Hindlimb muscle (tissue), 1 donor: ENCODE data around the gene ATM. TPM values are rescaled to one million over a fixed set of nuclear protein-coding genes. Genes with fewer than 3 reads are reported as not detected.

Experiments used
- DNase-seq: peaks from one replicate; pipeline ENCODE4 v3.0.0-alpha.2; 2013
- polyA plus RNA-seq: library from polyadenylated mRNA; unstranded; fragments of 120-200 nt; gene quantifications from one replicate; pipeline ENCODE4 v1.2.1, GENCODE V29; 2013; ENCODE audit not compliant: insufficient read length

The ATM gene
- 42.7 TPM for polyA plus RNA-seq

GRCh38 chr11:108222574-108223347, at the start of gene ATM, which contains the start of gene NPAT:
Gene ATM, plus strand, starts transcription at chr11:108223067. Its CDS starts 4,558 bp downstream, at chr11:108227625.
Gene NPAT, minus strand, starts transcription at chr11:108222638. Its CDS starts 102 bp downstream, at chr11:108222536.
- peak; percentile 99 for DNase-seq

- no peak for DNase-seq
Measured at GRCh38 chr11:108177570-108177969, 45.3 kb upstream of the ATM start.

- DNase-seq = no peak
Measured at GRCh38 chr11:108193725-108194124, 29.1 kb upstream of the ATM start.

- DNase-seq = no peak
Measured at GRCh38 chr11:108196901-108197300, 26.0 kb upstream of the ATM start.

GRCh38 chr11:108197351-108197750, 25.5 kb upstream of the ATM start:
- no peak for DNase-seq

- no peak for DNase-seq
Measured at GRCh38 chr11:108198833-108199232, 24.0 kb upstream of the ATM start.

- no peak for DNase-seq
Measured at GRCh38 chr11:108199446-108200321, 23.2 kb upstream of the ATM start.

GRCh38 chr11:108203075-108203474, 19.8 kb upstream of the ATM start:
- DNase-seq = no peak

- no peak for DNase-seq
Measured at GRCh38 chr11:108204376-108204775, 18.5 kb upstream of the ATM start.

GRCh38 chr11:108204929-108205499, 17.9 kb upstream of the ATM start:
- DNase-seq = no peak

GRCh38 chr11:108206171-108206570, 16.7 kb upstream of the ATM start:
- no peak for DNase-seq

GRCh38 chr11:108206969-108207682, 15.7 kb upstream of the ATM start:
- no peak for DNase-seq

GRCh38 chr11:108207683-108208060, 15.2 kb upstream of the ATM start:
- DNase-seq = no peak

GRCh38 chr11:108210441-108210840, 12.4 kb upstream of the ATM start:
- DNase-seq = no peak

- DNase-seq = no peak
Measured at GRCh38 chr11:108213784-108214183, 9.1 kb upstream of the ATM start.

- DNase-seq = no peak
Measured at GRCh38 chr11:108216988-108217387, 5.9 kb upstream of the ATM start.

GRCh38 chr11:108218455-108218854, 4.4 kb upstream of the ATM start:
- no peak for DNase-seq

GRCh38 chr11:108218912-108219783, 3.7 kb upstream of the ATM start:
- no peak for DNase-seq

GRCh38 chr11:108220721-108221336, 2.0 kb upstream of the ATM start:
- no peak for DNase-seq

GRCh38 chr11:108221371-108221770, 1.5 kb upstream of the ATM start:
- DNase-seq = peak; percentile 13
